ENCODE results near the gene PPP2R3C.

DNA sequence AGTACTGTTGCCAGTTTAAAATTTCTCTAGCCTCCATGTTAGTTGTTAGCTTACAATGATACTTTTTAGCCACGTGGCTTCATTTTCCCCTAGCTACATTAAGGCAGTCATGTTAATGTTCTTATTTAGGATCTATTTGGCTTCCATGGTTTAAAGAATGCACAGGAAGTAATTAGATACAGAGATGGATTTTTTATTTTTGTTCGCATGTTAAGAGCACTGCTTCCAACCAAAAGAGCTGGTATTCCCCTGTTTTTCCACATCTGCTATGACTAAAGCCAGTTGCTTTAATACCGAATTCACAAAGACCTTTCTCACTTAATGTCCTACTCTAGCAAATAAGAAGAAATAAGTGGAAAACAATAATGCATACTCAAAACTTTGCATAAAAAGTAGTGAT, 45.7 kb upstream of the PPP2R3C start:
- TF ChIP-seq, protein P1, sequence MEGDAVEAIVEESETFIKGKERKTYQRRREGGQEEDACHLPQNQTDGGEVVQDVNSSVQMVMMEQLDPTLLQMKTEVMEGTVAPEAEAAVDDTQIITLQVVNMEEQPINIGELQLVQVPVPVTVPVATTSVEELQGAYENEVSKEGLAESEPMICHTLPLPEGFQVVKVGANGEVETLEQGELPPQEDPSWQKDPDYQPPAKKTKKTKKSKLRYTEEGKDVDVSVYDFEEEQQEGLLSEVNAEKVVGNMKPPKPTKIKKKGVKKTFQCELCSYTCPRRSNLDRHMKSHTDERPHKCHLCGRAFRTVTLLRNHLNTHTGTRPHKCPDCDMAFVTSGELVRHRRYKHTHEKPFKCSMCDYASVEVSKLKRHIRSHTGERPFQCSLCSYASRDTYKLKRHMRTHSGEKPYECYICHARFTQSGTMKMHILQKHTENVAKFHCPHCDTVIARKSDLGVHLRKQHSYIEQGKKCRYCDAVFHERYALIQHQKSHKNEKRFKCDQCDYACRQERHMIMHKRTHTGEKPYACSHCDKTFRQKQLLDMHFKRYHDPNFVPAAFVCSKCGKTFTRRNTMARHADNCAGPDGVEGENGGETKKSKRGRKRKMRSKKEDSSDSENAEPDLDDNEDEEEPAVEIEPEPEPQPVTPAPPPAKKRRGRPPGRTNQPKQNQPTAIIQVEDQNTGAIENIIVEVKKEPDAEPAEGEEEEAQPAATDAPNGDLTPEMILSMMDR (IDR thresholded peaks at IDR 0.05), result no peak
- TF ChIP-seq POLR2AphosphoS5 (IDR thresholded peaks at IDR 0.05), result no peak
- TF ChIP-seq POLR2A (IDR thresholded peaks at IDR 0.05), result no peak
